Astrocyte (in vitro differentiated cells and primary cell): Measurements from ENCODE around the gene IGF2BP2. TPM values are rescaled to one million over a fixed set of nuclear protein-coding genes. Genes with fewer than 3 reads are reported as not detected.

Experiments used
- DNase-seq: peaks from one replicate; pipeline ENCODE4 v3.0.0-alpha.2; 2010; ENCODE audit warnings: low read depth
- FAIRE-seq: peaks from 2 replicates; lab custom pipeline; 2011; peaks lifted over from hg19 to GRCh38; lab: Jason Lieb, UNC
- H2AFZ ChIP-seq: 2 replicates; pipeline ENCODE4 v1.6.0; 2012; ENCODE audit warnings: low read depth, low read length, inconsistent platforms
- H3K27ac ChIP-seq: 2 replicates; pipeline ENCODE4 v1.5.1; 2011; ENCODE audit warnings: low read depth, low read length, inconsistent platforms
- H3K27me3 ChIP-seq: 2 replicates; pipeline ENCODE4 v1.6.0; 2011; ENCODE audit warnings: low read length, inconsistent platforms; ENCODE audit not compliant: insufficient read depth
- H3K36me3 ChIP-seq: 2 replicates; pipeline ENCODE4 v1.5.1; 2011; ENCODE audit warnings: low read length, inconsistent platforms; ENCODE audit not compliant: insufficient read depth
- H3K4me1 ChIP-seq: 2 replicates; pipeline ENCODE4 v1.5.1; 2011; ENCODE audit warnings: low read length, inconsistent platforms; ENCODE audit not compliant: insufficient read depth
- H3K4me2 ChIP-seq: 2 replicates; pipeline ENCODE4 v1.6.0; 2012; ENCODE audit warnings: low read length, inconsistent platforms
- H3K4me3 ChIP-seq: 2 replicates; pipeline ENCODE4 v1.5.1; 2011; ENCODE audit warnings: low read depth, mild to moderate bottlenecking, low read length, inconsistent platforms; ENCODE audit not compliant: insufficient read depth
- H3K79me2 ChIP-seq: 2 replicates; pipeline ENCODE4 v1.6.0; 2012; ENCODE audit warnings: mild to moderate bottlenecking, low read length, inconsistent platforms; ENCODE audit not compliant: insufficient read depth
- H3K9ac ChIP-seq: 2 replicates; pipeline ENCODE4 v1.6.0; 2012; ENCODE audit warnings: mild to moderate bottlenecking, low read length, inconsistent platforms
- H3K9me3 ChIP-seq: 2 replicates; pipeline ENCODE4 v1.5.1; 2012; ENCODE audit warnings: low read depth, mild to moderate bottlenecking, low read length, inconsistent platforms; ENCODE audit not compliant: insufficient read depth
- H4K20me1 ChIP-seq: 2 replicates; pipeline ENCODE4 v1.6.0; 2012; ENCODE audit warnings: low read length, inconsistent platforms; ENCODE audit not compliant: insufficient read depth
- H3K27ac Mint-ChIP-seq: one replicate; pipeline ENCODE4 v1.8.0; 2021; ENCODE audit warnings: mild to moderate bottlenecking, mixed read lengths; ENCODE audit not compliant: unreplicated experiment
- H3K27me3 Mint-ChIP-seq: one replicate; pipeline ENCODE4 v1.8.0; 2021; ENCODE audit warnings: low read depth, mixed read lengths; ENCODE audit not compliant: unreplicated experiment
- H3K36me3 Mint-ChIP-seq: one replicate; pipeline ENCODE4 v1.8.0; 2021; ENCODE audit warnings: low read depth, mixed read lengths; ENCODE audit not compliant: unreplicated experiment
- H3K4me1 Mint-ChIP-seq: one replicate; pipeline ENCODE4 v1.8.0; 2021; ENCODE audit warnings: low read depth, mixed read lengths; ENCODE audit not compliant: unreplicated experiment
- H3K4me3 Mint-ChIP-seq: one replicate; pipeline ENCODE4 v1.8.0; 2021; ENCODE audit warnings: mild to moderate bottlenecking, moderate library complexity, mixed read lengths; ENCODE audit not compliant: unreplicated experiment
- H3K9me3 Mint-ChIP-seq: one replicate; pipeline ENCODE4 v1.8.0; 2021; ENCODE audit warnings: mild to moderate bottlenecking, mixed read lengths; ENCODE audit not compliant: unreplicated experiment
- EZH2 ChIP-seq: IDR thresholded peaks from 2 replicates; pipeline ENCODE4 v1.6.1; 2012; ENCODE audit warnings: mild to moderate bottlenecking, low read length, inconsistent platforms; ENCODE audit not compliant: insufficient read depth
- total RNA-seq: library from RNA; stranded (reverse); gene quantifications from 2 replicates; pipeline ENCODE4 v1.2.1, GENCODE V29; 2021
- TF ChIP-seq, protein P1 (sequence below): IDR thresholded peaks from 2 replicates; pipeline ENCODE4 v1.5.1; 2011; ENCODE audit warnings: low read depth, mild to moderate bottlenecking, inconsistent platforms, low read length, moderate library complexity; ENCODE audit not compliant: insufficient read depth

Gene IGF2BP2
- total RNA-seq, 1 donor from 2014 or later, result 162 TPM

DNA sequence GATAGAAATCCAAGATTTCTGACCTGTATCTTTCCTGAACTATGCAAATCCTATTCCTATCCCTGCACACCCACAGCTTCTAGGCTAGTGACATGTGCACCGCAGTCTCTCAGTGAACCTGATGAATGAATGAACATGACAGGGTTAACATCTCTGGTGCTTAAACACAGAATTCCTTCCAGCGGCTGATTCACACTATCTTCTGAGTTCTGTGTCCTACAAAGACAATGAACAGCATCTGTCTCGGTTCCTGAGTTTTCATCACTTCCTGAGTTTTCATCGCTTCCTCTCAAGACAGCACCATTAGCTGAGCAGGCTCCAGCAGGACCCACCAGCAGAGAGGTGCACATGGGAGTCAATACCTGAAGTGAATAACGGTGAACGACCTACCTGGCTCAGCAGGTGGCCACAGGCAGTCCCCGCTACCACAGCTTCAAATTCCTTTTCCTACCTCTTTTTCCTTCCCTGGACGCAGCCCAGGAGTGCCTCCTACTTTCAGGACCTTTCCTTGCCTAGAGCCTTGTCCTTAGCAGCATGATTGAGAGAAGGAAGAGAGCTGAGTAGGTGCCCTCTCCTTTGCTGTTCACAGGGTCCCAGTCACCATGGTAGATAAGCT, 113.5 kb downstream of the IGF2BP2 start:
- Mint-ChIP-seq H3K4me3 (peak overlapping the region; percentile 47), H3K9me3 (no peaks in the 10 kb centered on the region), H3K36me3 (no peaks in the 10 kb centered on the region), H3K27me3 (no peaks in the 10 kb centered on the region), H3K4me1 (peaks cover 65% of the 10 kb centered on the region), H3K27ac (peak overlapping the region; percentile 21)
- no peak overlapping the region for H3K4me3 ChIP-seq
- no peak overlapping the region for H2AFZ ChIP-seq
- no peak overlapping the region for H3K9ac ChIP-seq
- peak overlapping the region; percentile 36 for H3K4me2 ChIP-seq
- peaks cover 64% of the 10 kb centered on the region for H4K20me1 ChIP-seq
- DNase-seq (no peak), FAIRE-seq (no peak)
- peaks cover 17% of the 10 kb centered on the region for H3K4me1 ChIP-seq
- TF ChIP-seq, protein P1, sequence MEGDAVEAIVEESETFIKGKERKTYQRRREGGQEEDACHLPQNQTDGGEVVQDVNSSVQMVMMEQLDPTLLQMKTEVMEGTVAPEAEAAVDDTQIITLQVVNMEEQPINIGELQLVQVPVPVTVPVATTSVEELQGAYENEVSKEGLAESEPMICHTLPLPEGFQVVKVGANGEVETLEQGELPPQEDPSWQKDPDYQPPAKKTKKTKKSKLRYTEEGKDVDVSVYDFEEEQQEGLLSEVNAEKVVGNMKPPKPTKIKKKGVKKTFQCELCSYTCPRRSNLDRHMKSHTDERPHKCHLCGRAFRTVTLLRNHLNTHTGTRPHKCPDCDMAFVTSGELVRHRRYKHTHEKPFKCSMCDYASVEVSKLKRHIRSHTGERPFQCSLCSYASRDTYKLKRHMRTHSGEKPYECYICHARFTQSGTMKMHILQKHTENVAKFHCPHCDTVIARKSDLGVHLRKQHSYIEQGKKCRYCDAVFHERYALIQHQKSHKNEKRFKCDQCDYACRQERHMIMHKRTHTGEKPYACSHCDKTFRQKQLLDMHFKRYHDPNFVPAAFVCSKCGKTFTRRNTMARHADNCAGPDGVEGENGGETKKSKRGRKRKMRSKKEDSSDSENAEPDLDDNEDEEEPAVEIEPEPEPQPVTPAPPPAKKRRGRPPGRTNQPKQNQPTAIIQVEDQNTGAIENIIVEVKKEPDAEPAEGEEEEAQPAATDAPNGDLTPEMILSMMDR, result no peak
- no peak for TF ChIP-seq EZH2
- H3K36me3 ChIP-seq, result no peaks in the 10 kb centered on the region
- H3K9me3 ChIP-seq, result no peaks in the 10 kb centered on the region
- H3K79me2 ChIP-seq, result peaks cover 93% of the 10 kb centered on the region
- H3K27ac ChIP-seq, result no peak overlapping the region
- H3K27me3 ChIP-seq, result no peaks in the 10 kb centered on the region

DNA sequence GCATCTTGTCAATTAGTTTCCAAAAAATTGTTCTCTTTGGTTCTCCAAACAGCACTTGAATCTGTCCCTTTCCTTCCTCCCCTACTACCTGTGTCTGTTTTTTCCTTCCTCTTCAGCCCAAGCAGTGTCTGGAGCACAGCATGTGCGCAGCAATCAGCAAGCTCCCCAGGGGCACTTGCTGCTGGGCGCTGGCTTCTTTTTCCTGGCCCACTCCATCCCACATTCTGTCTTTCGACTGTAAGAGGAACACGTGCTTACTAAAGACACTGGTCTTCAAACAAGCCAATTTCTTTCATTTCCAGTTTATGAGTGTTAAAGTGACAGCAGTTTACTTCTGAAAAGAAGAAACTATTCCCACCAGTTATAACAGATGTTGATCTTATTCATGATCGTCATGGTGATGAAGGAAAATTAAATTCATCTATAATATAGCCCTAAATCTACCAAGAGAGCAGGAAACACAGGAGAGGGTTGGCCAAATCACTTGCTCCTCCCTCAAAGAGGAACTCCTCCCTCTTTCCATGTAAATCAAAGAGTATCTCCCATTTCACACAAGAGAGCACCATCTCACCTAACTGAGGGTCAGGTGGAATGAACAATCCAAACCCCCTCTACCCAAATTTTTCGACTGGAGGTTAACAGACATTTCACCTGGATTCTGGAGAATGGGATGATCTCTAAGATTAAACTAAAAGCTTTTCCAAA, 115.4 kb downstream of the IGF2BP2 start:
- Mint-ChIP-seq H3K27ac (no peak overlapping the region), H3K9me3 (no peaks in the 10 kb centered on the region), H3K36me3 (peaks cover 2% of the 10 kb centered on the region), H3K4me3 (no peak overlapping the region), H3K4me1 (peaks cover 52% of the 10 kb centered on the region), H3K27me3 (no peaks in the 10 kb centered on the region)
- H3K4me2 ChIP-seq, result no peak overlapping the region
- H3K4me3 ChIP-seq, result no peak overlapping the region
- TF ChIP-seq, protein P1, result no peak
- no peak for TF ChIP-seq EZH2
- H3K9ac ChIP-seq, result no peak overlapping the region
- peaks cover 94% of the 10 kb centered on the region for H3K79me2 ChIP-seq
- peaks cover 10% of the 10 kb centered on the region for H3K4me1 ChIP-seq
- DNase-seq, result no peak
- no peak overlapping the region for H3K27ac ChIP-seq
- H3K36me3 ChIP-seq, result no peaks in the 10 kb centered on the region
- no peaks in the 10 kb centered on the region for H3K27me3 ChIP-seq
- H2AFZ ChIP-seq, result no peak overlapping the region
- no peak for FAIRE-seq
- H4K20me1 ChIP-seq, result peaks cover 62% of the 10 kb centered on the region
- no peaks in the 10 kb centered on the region for H3K9me3 ChIP-seq

- H3K4me2 ChIP-seq, result no peak overlapping the region
- H3K4me1 ChIP-seq, result peaks cover 10% of the 10 kb centered on the region
- Mint-ChIP-seq H3K9me3 (no peaks in the 10 kb centered on the region), H3K4me3 (no peak overlapping the region), H3K4me1 (peaks cover 54% of the 10 kb centered on the region), H3K36me3 (peaks cover 2% of the 10 kb centered on the region), H3K27ac (peak overlapping the region; percentile 13), H3K27me3 (no peaks in the 10 kb centered on the region)
- H3K36me3 ChIP-seq, result no peaks in the 10 kb centered on the region
- H3K27me3 ChIP-seq, result no peaks in the 10 kb centered on the region
- no peak overlapping the region for H3K4me3 ChIP-seq
- no peak overlapping the region for H2AFZ ChIP-seq
- H3K79me2 ChIP-seq, result peaks cover 96% of the 10 kb centered on the region
- DNase-seq (no peak), FAIRE-seq (no peak)
- no peaks in the 10 kb centered on the region for H3K9me3 ChIP-seq
- H4K20me1 ChIP-seq, result peaks cover 68% of the 10 kb centered on the region
- no peak overlapping the region for H3K9ac ChIP-seq
- H3K27ac ChIP-seq, result no peak overlapping the region
- no peak for TF ChIP-seq EZH2
- TF ChIP-seq, protein P1, result no peak
These were observed 116.5 kb downstream of the IGF2BP2 start for GRCh38 chr3:185708392-185708791.
